Psoas muscle (tissue), 8 donors: ENCODE data around the gene USP24. TPM values are rescaled to one million over a fixed set of nuclear protein-coding genes. Genes with fewer than 3 reads are reported as not detected.
A peak's percentile ranks its signal among the peaks of the same experiment; 100 is the strongest.

ENCODE experiments used
- ATAC-seq, 4 donors: fragments of 200-7000 bp; cut with Tn5 transposase; one replicate each; pipeline ENCODE4 v1.9.1; 2020; ENCODE audit warnings: moderate library complexity in 3 of 4, mild to moderate bottlenecking in 2 of 4
- DNase-seq, 2 donors: peaks; one replicate each; pipeline ENCODE4 v3.0.0-alpha.2; 2020
- H3K27ac ChIP-seq: fragments of 200-600 bp; one replicate; pipeline ENCODE4 v1.8.0; 2022
- H3K27me3 ChIP-seq, 3 donors: fragments of 200-600 bp in 1 of 3; one replicate each; pipeline versions ENCODE4 v1.6.1 to v1.8.0; 2013 to 2022; ENCODE audit warnings: low read length in 2 of 3, mild to moderate bottlenecking in 2 of 3, moderate library complexity in 1 of 3; ENCODE audit not compliant: insufficient read depth in 3 of 3
- H3K36me3 ChIP-seq, 2 donors: fragments of 200-600 bp in 1 of 2; one replicate each; pipeline versions ENCODE4 v1.6.1 to v1.8.0; 2013 to 2022; ENCODE audit warnings: low read depth in 1 of 2, mild to moderate bottlenecking in 1 of 2, moderate library complexity in 1 of 2; ENCODE audit not compliant: insufficient read depth in 1 of 2
- H3K4me1 ChIP-seq: fragments of 200-600 bp; one replicate; pipeline ENCODE4 v1.8.0; 2022
- H3K4me3 ChIP-seq: fragments of 200-600 bp; one replicate; pipeline ENCODE4 v1.8.0; 2022; ENCODE audit warnings: mild to moderate bottlenecking
- H3K9me3 ChIP-seq: fragments of 200-600 bp; one replicate; pipeline ENCODE4 v1.8.0; 2022
- CTCF ChIP-seq: fragments of 200-600 bp; IDR thresholded peaks from one replicate; pipeline ENCODE4 v1.8.0; 2022; ENCODE audit warnings: antibody characterized with exemption
- WGBS, 3 donors: extraction: QIAGEN DNeasy Blood & Tissue Kit; methylation state at CpG; one replicate each; pipeline versions ENCODE4 v1.1.6 to v1.1.7; 2013; 5-methylcytosine and 5-hydroxymethylcytosine counted together
- intact Hi-C, 2 donors: fragments of 100-400 bp; cut with DNase I; formaldehyde crosslinking; loops; one replicate each; pipeline versions ENCODE4 v1.11.0 to v1.14.2; 2022
- polyA plus RNA-seq, 3 donors: library from polyadenylated mRNA; stranded (reverse); fragments of 200-250 nt; gene quantifications; one replicate each; pipeline ENCODE4 v1.2.3, GENCODE V29; 2013
- total RNA-seq, 4 donors: library from RNA; stranded (reverse); fragmentation: NEBNext Ultra II Directional in 2 of 4; extraction: Animal tissue kit (Norgen Biotek cat#: 25700) in 2 of 4; gene quantifications; one replicate each; pipeline versions ENCODE4 v1.2.1 to v1.2.4, GENCODE V29; 2021 to 2023
- donor health status: healthy with polysubstance abuse.
- donor health status: DM: no; HTN: no; CAD: no; lungs with moderate emphysema.
- donor health status: Bipolar disorder and iron deficiency.
- donor health status: healthy.
- donor health status: DM: yes; HTN: yes; CAD: no.
- donor health status: DM: no; HTN: no; CAD: no.
- donor health status: DM: no; HTN: no; CAD: no.
- donor health status: DM: yes; HTN: yes; CAD: no.

USP24 gene
- total and polyA plus RNA-seq, 7 donors: 14.6 to 67.9 (median 53.2) TPM

GRCh38 chr1:55216096-55216495 is 932 bp upstream of the USP24 start:
- Histone ChIP-seq H3K27ac (peak overlapping the region; percentile 99), H3K4me3 (peak overlapping the region; percentile 92), H3K4me1 (peaks cover 44% of the 10 kb centered on the region), H3K36me3 (no peaks in the 10 kb centered on the region), H3K27me3 (no peaks in the 10 kb centered on the region), H3K9me3 (no peaks in the 10 kb centered on the region)
- DNase-seq (no peak), ATAC-seq (peak in 1 of 4 donors; percentile 5)
- intact Hi-C loops: loop anchor here (5.0 to 10.0 kb wide), 3 partner anchors 59 to 61 kb away; no protein-coding TSS in a partner anchor
- WGBS, 3 donors: 3 to 13% (median 5%) methylated on average over 9 of the region's 9 CpGs
- TF ChIP-seq CTCF: no peak

GRCh38 chr1:55214934-55215193 is 300 bp downstream of the USP24 start:
- peak overlapping the region; percentile 99 for H3K27ac ChIP-seq
- peak; percentile 47 to 64 (median 52) for ATAC-seq
- DNase-seq: peak; percentile 37 to 74
- H3K4me3 ChIP-seq: peak overlapping the region; percentile 92
- H3K9me3 ChIP-seq: no peaks in the 10 kb centered on the region
- 0 to 1% (median 0%) methylated on average over 18 to 29 of the region's 29 CpGs for WGBS, 3 donors
- H3K27me3 ChIP-seq: no peaks in the 10 kb centered on the region
- peaks cover 57% of the 10 kb centered on the region for H3K4me1 ChIP-seq
- TF ChIP-seq CTCF: no peak
- intact Hi-C loops: loop anchor here (5.0 to 10.0 kb wide), 5 partner anchors 43 to 73 kb away; no protein-coding TSS in a partner anchor
- no peaks in the 10 kb centered on the region for H3K36me3 ChIP-seq

GRCh38 chr1:55214212-55214933 is 791 bp downstream of the USP24 start:
- Histone ChIP-seq H3K27ac (peak overlapping the region; percentile 99), H3K4me1 (peaks cover 62% of the 10 kb centered on the region), H3K27me3 (no peaks in the 10 kb centered on the region), H3K4me3 (peak overlapping the region; percentile 92), H3K36me3 (no peaks in the 10 kb centered on the region), H3K9me3 (no peaks in the 10 kb centered on the region)
- DNase-seq (peak; percentile 58 to 73), ATAC-seq (peak; percentile 12 to 45 (median 31))
- intact Hi-C loops: loop anchor here (5.0 to 10.0 kb wide), 4 partner anchors 42 to 72 kb away; no protein-coding TSS in a partner anchor
- 1% methylated on average over 33 to 46 of the region's 46 CpGs for WGBS, 3 donors
- TF ChIP-seq CTCF: no peak

- Histone ChIP-seq H3K36me3 (no peaks in the 10 kb centered on the region), H3K27ac (peak overlapping the region; percentile 99), H3K27me3 (no peaks in the 10 kb centered on the region), H3K4me3 (peak overlapping the region; percentile 92), H3K9me3 (no peaks in the 10 kb centered on the region), H3K4me1 (peaks cover 65% of the 10 kb centered on the region)
- no peak for DNase-seq
- ATAC-seq: no peak
- TF ChIP-seq CTCF: no peak
- 19 to 31% (median 22%) methylated on average over 7 of the region's 7 CpGs for WGBS, 3 donors
- intact Hi-C loops: loop anchor here (5.0 to 10.0 kb wide), 4 partner anchors 42 to 72 kb away; no protein-coding TSS in a partner anchor
Observed at GRCh38 chr1:55213885-55214211, 1.3 kb downstream of the USP24 start.
